NCI-H1092 (cell line): Measurements from ENCODE around the gene TMEM209.
A peak's percentile ranks its signal among the peaks of the same experiment; 100 is the strongest.
"Not testable (repeated sequence)": the region's sequence is repeated elsewhere in the genome, so short reads cannot be mapped to it uniquely, and the experiment has no call there.

ENCODE experiments used
- DNase-seq: peaks from one replicate; lab custom pipeline; 2025; lab: John Stamatoyannopoulos, UW

The TMEM209 gene

GRCh38 chr7:130162196-130162595 lies 43.0 kb downstream of the TMEM209 start:
- no peak for DNase-seq

GRCh38 chr7:130160455-130160854 lies 44.8 kb downstream of the TMEM209 start:
- no peak for DNase-seq

GRCh38 chr7:130160023-130160422 lies 45.2 kb downstream of the TMEM209 start:
- DNase-seq = no peak

- DNase-seq = no peak
Observed at GRCh38 chr7:130157700-130158099, 47.5 kb downstream of the TMEM209 start.

GRCh38 chr7:130156140-130156539 lies 49.1 kb downstream of the TMEM209 start:
- no peak for DNase-seq

GRCh38 chr7:130154501-130155317 lies 50.5 kb downstream of the TMEM209 start:
- peak; percentile 94 for DNase-seq

- DNase-seq = no peak
Observed at GRCh38 chr7:130154131-130154500, 51.1 kb downstream of the TMEM209 start.

GRCh38 chr7:130153211-130153908 lies 51.8 kb downstream of the TMEM209 start:
- no peak for DNase-seq

- DNase-seq = no peak
Observed at GRCh38 chr7:130152493-130153210, 52.6 kb downstream of the TMEM209 start.

GRCh38 chr7:130151591-130152492 lies 53.4 kb downstream of the TMEM209 start:
- DNase-seq = no peak

- no peak for DNase-seq
Observed at GRCh38 chr7:130150587-130150986, 54.6 kb downstream of the TMEM209 start.

- peak; percentile 67 for DNase-seq
Observed at GRCh38 chr7:130149281-130150139, 55.7 kb downstream of the TMEM209 start.

- no peak for DNase-seq
Observed at GRCh38 chr7:130148561-130148960, 56.6 kb downstream of the TMEM209 start.

- no peak for DNase-seq
Observed at GRCh38 chr7:130147710-130148325, 57.4 kb downstream of the TMEM209 start.

GRCh38 chr7:130146693-130147405 lies 58.4 kb downstream of the TMEM209 start:
- no peak for DNase-seq

GRCh38 chr7:130146142-130146541 lies 59.1 kb downstream of the TMEM209 start:
- not testable (repeated sequence) for DNase-seq

GRCh38 chr7:130145424-130146100 lies 59.6 kb downstream of the TMEM209 start:
- no peak for DNase-seq

GRCh38 chr7:130144312-130145171 lies 60.7 kb downstream of the TMEM209 start:
- DNase-seq = no peak
